ENCODE results near the gene PKM. TPM values are rescaled to one million over a fixed set of nuclear protein-coding genes. Genes with fewer than 3 reads are reported as not detected.

PKM gene
- total and polyA plus RNA-seq, 9 of the 15 experiments (the other 6 are each of a cell fraction or from before 2014, with no cell fraction given) = 140 to 825 (median 383) TPM

DNA sequence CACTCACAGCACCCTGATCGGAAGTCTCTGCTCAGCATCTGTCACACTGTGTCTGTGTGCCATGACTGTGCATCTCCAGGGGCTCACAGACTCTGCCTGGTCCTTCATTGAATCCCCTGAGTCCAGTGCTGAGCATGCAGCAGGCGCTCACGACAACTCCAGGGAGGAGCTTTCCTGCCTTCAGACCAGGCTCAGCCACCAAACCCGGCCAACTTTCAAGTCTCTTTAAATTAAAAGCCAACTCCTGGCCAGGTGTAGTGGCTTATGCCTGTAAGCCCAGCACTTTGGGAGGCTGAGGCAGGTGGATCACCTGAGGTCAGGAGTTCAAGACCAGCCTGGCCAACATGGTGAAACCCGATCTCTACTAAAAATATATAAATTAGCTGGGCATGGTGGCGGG lies 57.6 kb downstream of the PKM start:
- in situ Hi-C loops (cut with MboI) = no loop called here
- no peak overlapping the region for H3K4me3 ChIP-seq
- no peaks in the 10 kb centered on the region for H3K9me1 ChIP-seq (ENCODE audit: control insufficient read depth, insufficient read depth, low read length)
- no peaks in the 10 kb centered on the region for H3K9me3 ChIP-seq (replicated peaks; ENCODE audit: control insufficient read depth, insufficient read depth, low read depth, low read length)
- H2AFZ ChIP-seq (ENCODE audit: low read depth, low read length) = no peak overlapping the region
- ChIA-PET CTCF (ENCODE audit: low intra/inter-chr PET ratio) (no interaction called here), POLR2A (no interaction called here)
- intact Hi-C loops (cut with micrococcal nuclease) = no loop called here
- FAIRE-seq (no peak), ATAC-seq (no peak), DNase-seq (ENCODE audit: extremely low read depth in 1 of 4, low spot score in 3 of 4) (no peak)
- H3K27me3 ChIP-seq (ENCODE audit: control insufficient read depth in 2 of 2, insufficient read depth in 2 of 2, low read length in 2 of 2) = peaks cover 32 to 82% of the 10 kb centered on the region in 2 experiments
- WGBS (ENCODE audit: insufficient coverage, low coverage, missing lambda C conversion rate) = 1% methylated on average over 6 of the region's 6 CpGs
- no TSS peak for BruUV-seq (replicated peaks)
- no peaks in the 10 kb centered on the region for H3K79me2 ChIP-seq (ENCODE audit: control insufficient read depth, insufficient read depth, low read length)
- no peaks in the 10 kb centered on the region for H3K36me3 ChIP-seq (ENCODE audit: control insufficient read depth, insufficient read depth, low read length)
- no peak overlapping the region for H3K27ac ChIP-seq (ENCODE audit: extremely low read depth, low read depth, low read length)
- H3K4me1 ChIP-seq (replicated peaks in 1 of 2; ENCODE audit: control insufficient read depth in 2 of 2, insufficient read depth in 2 of 2, low read length in 2 of 2) = peaks cover 0 to 12% of the 10 kb centered on the region in 2 experiments; a peak in 3 of 5 replicates
- H3K9ac ChIP-seq (ENCODE audit: insufficient read depth in 1 of 2, low read depth in 2 of 2, low read length in 2 of 2) = no peak overlapping the region
- no peak overlapping the region for H3K4me2 ChIP-seq (ENCODE audit: insufficient read depth, low read length)
- peaks cover 13% of the 10 kb centered on the region; the same call in 1 of the 2 replicates for H4K20me1 ChIP-seq (replicated peaks; ENCODE audit: control insufficient read depth, insufficient read depth, low read length)
- TF ChIP-seq FOXJ2 (tag; IDR thresholded peaks at IDR 0.05) = no peak
- TF ChIP-seq ZNF197 (CRISPR knock-in tag; IDR thresholded peaks at IDR 0.05; ENCODE audit: low read depth) = no peak
- TF ChIP-seq, protein P1, sequence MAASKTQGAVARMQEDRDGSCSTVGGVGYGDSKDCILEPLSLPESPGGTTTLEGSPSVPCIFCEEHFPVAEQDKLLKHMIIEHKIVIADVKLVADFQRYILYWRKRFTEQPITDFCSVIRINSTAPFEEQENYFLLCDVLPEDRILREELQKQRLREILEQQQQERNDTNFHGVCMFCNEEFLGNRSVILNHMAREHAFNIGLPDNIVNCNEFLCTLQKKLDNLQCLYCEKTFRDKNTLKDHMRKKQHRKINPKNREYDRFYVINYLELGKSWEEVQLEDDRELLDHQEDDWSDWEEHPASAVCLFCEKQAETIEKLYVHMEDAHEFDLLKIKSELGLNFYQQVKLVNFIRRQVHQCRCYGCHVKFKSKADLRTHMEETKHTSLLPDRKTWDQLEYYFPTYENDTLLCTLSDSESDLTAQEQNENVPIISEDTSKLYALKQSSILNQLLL (CRISPR knock-in tag; IDR thresholded peaks at IDR 0.05; ENCODE audit: borderline replicate concordance) = no peak
- no peak for TF ChIP-seq CBX8 (IDR thresholded peaks at IDR 0.05; ENCODE audit: borderline replicate concordance, extremely low read depth, low read depth, low read length, poor library complexity, severe bottlenecking)
- TF ChIP-seq ZNF408 (CRISPR knock-in tag; IDR thresholded peaks at IDR 0.05; ENCODE audit: low read depth) = no peak
- TF ChIP-seq EHMT2 (IDR thresholded peaks at IDR 0.05) = no peak
- TF ChIP-seq, protein P2, sequence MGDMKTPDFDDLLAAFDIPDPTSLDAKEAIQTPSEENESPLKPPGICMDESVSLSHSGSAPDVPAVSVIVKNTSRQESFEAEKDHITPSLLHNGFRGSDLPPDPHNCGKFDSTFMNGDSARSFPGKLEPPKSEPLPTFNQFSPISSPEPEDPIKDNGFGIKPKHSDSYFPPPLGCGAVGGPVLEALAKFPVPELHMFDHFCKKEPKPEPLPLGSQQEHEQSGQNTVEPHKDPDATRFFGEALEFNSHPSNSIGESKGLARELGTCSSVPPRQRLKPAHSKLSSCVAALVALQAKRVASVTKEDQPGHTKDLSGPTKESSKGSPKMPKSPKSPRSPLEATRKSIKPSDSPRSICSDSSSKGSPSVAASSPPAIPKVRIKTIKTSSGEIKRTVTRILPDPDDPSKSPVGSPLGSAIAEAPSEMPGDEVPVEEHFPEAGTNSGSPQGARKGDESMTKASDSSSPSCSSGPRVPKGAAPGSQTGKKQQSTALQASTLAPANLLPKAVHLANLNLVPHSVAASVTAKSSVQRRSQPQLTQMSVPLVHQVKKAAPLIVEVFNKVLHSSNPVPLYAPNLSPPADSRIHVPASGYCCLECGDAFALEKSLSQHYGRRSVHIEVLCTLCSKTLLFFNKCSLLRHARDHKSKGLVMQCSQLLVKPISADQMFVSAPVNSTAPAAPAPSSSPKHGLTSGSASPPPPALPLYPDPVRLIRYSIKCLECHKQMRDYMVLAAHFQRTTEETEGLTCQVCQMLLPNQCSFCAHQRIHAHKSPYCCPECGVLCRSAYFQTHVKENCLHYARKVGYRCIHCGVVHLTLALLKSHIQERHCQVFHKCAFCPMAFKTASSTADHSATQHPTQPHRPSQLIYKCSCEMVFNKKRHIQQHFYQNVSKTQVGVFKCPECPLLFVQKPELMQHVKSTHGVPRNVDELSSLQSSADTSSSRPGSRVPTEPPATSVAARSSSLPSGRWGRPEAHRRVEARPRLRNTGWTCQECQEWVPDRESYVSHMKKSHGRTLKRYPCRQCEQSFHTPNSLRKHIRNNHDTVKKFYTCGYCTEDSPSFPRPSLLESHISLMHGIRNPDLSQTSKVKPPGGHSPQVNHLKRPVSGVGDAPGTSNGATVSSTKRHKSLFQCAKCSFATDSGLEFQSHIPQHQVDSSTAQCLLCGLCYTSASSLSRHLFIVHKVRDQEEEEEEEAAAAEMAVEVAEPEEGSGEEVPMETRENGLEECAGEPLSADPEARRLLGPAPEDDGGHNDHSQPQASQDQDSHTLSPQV (IDR thresholded peaks at IDR 0.05) = no peak
- TF ChIP-seq, protein P3, sequence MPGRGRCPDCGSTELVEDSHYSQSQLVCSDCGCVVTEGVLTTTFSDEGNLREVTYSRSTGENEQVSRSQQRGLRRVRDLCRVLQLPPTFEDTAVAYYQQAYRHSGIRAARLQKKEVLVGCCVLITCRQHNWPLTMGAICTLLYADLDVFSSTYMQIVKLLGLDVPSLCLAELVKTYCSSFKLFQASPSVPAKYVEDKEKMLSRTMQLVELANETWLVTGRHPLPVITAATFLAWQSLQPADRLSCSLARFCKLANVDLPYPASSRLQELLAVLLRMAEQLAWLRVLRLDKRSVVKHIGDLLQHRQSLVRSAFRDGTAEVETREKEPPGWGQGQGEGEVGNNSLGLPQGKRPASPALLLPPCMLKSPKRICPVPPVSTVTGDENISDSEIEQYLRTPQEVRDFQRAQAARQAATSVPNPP (IDR thresholded peaks at IDR 0.05; ENCODE audit: borderline replicate concordance, insufficient read depth, insufficient read length) = no peak
- no peak for TF ChIP-seq ZNF134 (CRISPR knock-in tag; conservative IDR thresholded peaks at IDR 0.05)
- TF ChIP-seq SMAD2 (IDR thresholded peaks at IDR 0.05; ENCODE audit: low read depth, low read length) = no peak
- no peak for TF ChIP-seq SNRNP70 (optimal IDR thresholded peaks at IDR 0.05; ENCODE audit: low read depth, low read length)
- TF ChIP-seq NR1H2 (CRISPR knock-in tag; IDR thresholded peaks at IDR 0.05) = no peak
- TF ChIP-seq XRCC5 (IDR thresholded peaks at IDR 0.05; ENCODE audit: low read depth, low read length) = no peak
- TF ChIP-seq MEF2A (IDR thresholded peaks at IDR 0.05; ENCODE audit: control insufficient read depth, low read depth, low read length) = no peak
- no peak for TF ChIP-seq POLR2A (conservative IDR thresholded peaks at IDR 0.05)
- no peak for TF ChIP-seq FOXA3 (CRISPR knock-in tag; conservative IDR thresholded peaks at IDR 0.05 in 1 of 2, IDR thresholded peaks at IDR 0.05 in 1 of 2)
- TF ChIP-seq CTBP1 (IDR thresholded peaks at IDR 0.05; ENCODE audit: borderline replicate concordance) = no peak
